GM23338 (cell line): ENCODE measurements around the gene ZNF485. TPM values are rescaled to one million over a fixed set of nuclear protein-coding genes. Genes with fewer than 3 reads are reported as not detected.

Experiments used
- ATAC-seq: fragments of 200-7000 bp; cut with Tn5 transposase; 3 replicates; pipeline ENCODE4 v1.9.1; 2020
- DNase-seq: peaks from one replicate; pipeline ENCODE4 v3.0.0-alpha.2; 2015; ENCODE audit warnings: low spot score
- H2AFZ ChIP-seq: fragments of 200-600 bp; sonication (generic); 2 replicates; pipeline ENCODE4 v1.8.0; 2016; ENCODE audit warnings: antibody characterized with exemption, mild to moderate bottlenecking, moderate library complexity
- H3F3A ChIP-seq: fragments of 200-600 bp; sonication (generic); replicated peaks from 2 replicates; pipeline ENCODE4 v1.8.0; 2017; ENCODE audit warnings: antibody characterized with exemption, mixed run types, low read depth
- H3K27ac ChIP-seq: fragments of 200-600 bp; sonication (generic); 2 replicates; pipeline ENCODE4 v1.6.1; 2016; ENCODE audit warnings: low read depth
- H3K27me3 ChIP-seq: fragments of 200-600 bp; sonication (generic); 2 replicates; pipeline ENCODE4 v1.8.0; 2016; ENCODE audit warnings: mild to moderate bottlenecking, mixed run types, moderate library complexity; ENCODE audit not compliant: insufficient read depth
- H3K36me3 ChIP-seq: fragments of 200-600 bp; sonication (generic); 2 replicates; pipeline ENCODE4 v1.8.0; 2016; ENCODE audit warnings: mild to moderate bottlenecking; ENCODE audit not compliant: insufficient read depth
- H3K4me1 ChIP-seq: fragments of 200-600 bp; sonication (generic); 2 replicates; pipeline ENCODE4 v1.8.0; 2016; ENCODE audit warnings: mild to moderate bottlenecking, moderate library complexity; ENCODE audit not compliant: insufficient read depth
- H3K4me2 ChIP-seq: fragments of 200-600 bp; sonication (generic); 2 replicates; pipeline ENCODE4 v1.7.1; 2017; ENCODE audit warnings: mixed run types
- H3K4me3 ChIP-seq: fragments of 200-600 bp; sonication (generic); 2 replicates; pipeline ENCODE4 v1.6.1; 2016; ENCODE audit warnings: mixed run types
- H3K79me2 ChIP-seq: fragments of 200-600 bp; sonication (generic); replicated peaks from 2 replicates; pipeline ENCODE4 v1.8.0; 2017; ENCODE audit warnings: mild to moderate bottlenecking; ENCODE audit not compliant: insufficient read depth
- H3K9me2 ChIP-seq: fragments of 200-600 bp; sonication (generic); 2 replicates; pipeline ENCODE4 v1.8.0; 2017; ENCODE audit not compliant: insufficient read depth
- H4K20me1 ChIP-seq: fragments of 200-600 bp; sonication (generic); replicated peaks from 2 replicates; pipeline ENCODE4 v1.8.0; 2017; ENCODE audit warnings: mild to moderate bottlenecking; ENCODE audit not compliant: insufficient read depth
- H3K27ac Mint-ChIP-seq: 2 replicates; pipeline ENCODE4 v1.8.0; 2020; ENCODE audit warnings: inconsistent platforms, mild to moderate bottlenecking, moderate library complexity, mixed read lengths
- H3K27me3 Mint-ChIP-seq: 3 replicates; pipeline ENCODE4 v1.8.0; 2022; ENCODE audit warnings: low read depth, mild to moderate bottlenecking, moderate library complexity, mixed read lengths, inconsistent platforms; ENCODE audit not compliant: insufficient read depth, poor library complexity
- H3K36me3 Mint-ChIP-seq: 3 replicates; pipeline ENCODE4 v1.8.0; 2021; ENCODE audit warnings: low read depth, mild to moderate bottlenecking, inconsistent platforms, moderate library complexity, mixed read lengths
- H3K4me1 Mint-ChIP-seq: 3 replicates; pipeline ENCODE4 v1.8.0; 2020; ENCODE audit warnings: mild to moderate bottlenecking, inconsistent platforms, mixed read lengths
- H3K4me3 Mint-ChIP-seq: 3 replicates; pipeline ENCODE4 v1.8.0; 2021; ENCODE audit warnings: moderate library complexity, mild to moderate bottlenecking, inconsistent platforms, mixed read lengths
- H3K9me3 Mint-ChIP-seq: 3 replicates; pipeline ENCODE4 v1.8.0; 2020; ENCODE audit warnings: moderate library complexity, mild to moderate bottlenecking, inconsistent platforms, mixed read lengths
- CREB1 ChIP-seq: fragments of 250-450 bp; sonication (Bioruptor Pico); IDR thresholded peaks from 2 replicates; pipeline ENCODE4 v1.5.0; 2020; ENCODE audit warnings: low read depth, mild to moderate bottlenecking, moderate library complexity
- CTCF ChIP-seq, 2 experiments: fragments of 200-600 bp in 1 of 2; sonication (generic) in 1 of 2; conservative IDR thresholded peaks; 2 replicates each; pipeline versions ENCODE4 v1.5.1 to v1.6.1; 2016 to 2017; ENCODE audit warnings: antibody characterized with exemption in 2 of 2, low read depth in 2 of 2, mild to moderate bottlenecking in 2 of 2, moderate library complexity in 1 of 2
- ETS1 ChIP-seq: IDR thresholded peaks from 2 replicates; pipeline ENCODE4 v1.6.1; 2016; ENCODE audit warnings: antibody characterized with exemption
- EZH2phosphoT487 ChIP-seq: fragments of 200-600 bp; sonication (generic); IDR thresholded peaks from one replicate; pipeline ENCODE4 v1.8.1; 2018; ENCODE audit warnings: antibody characterized with exemption; ENCODE audit not compliant: unreplicated experiment
- JUNB ChIP-seq: IDR thresholded peaks from one replicate; pipeline ENCODE4 v1.6.1; 2016; ENCODE audit warnings: antibody characterized with exemption; ENCODE audit not compliant: unreplicated experiment
- NANOG ChIP-seq: IDR thresholded peaks from 2 replicates; pipeline ENCODE4 v1.6.1; 2016; ENCODE audit warnings: antibody characterized with exemption, borderline replicate concordance
- POLR2AphosphoS5 ChIP-seq: IDR thresholded peaks from 2 replicates; pipeline ENCODE4 v1.6.1; 2016; ENCODE audit warnings: antibody characterized with exemption, low read depth
- ZNF114 ChIP-seq: fragments of 250-450 bp; sonication (Bioruptor Pico); IDR thresholded peaks from 2 replicates; pipeline ENCODE4 v1.5.0; 2020; ENCODE audit warnings: mild to moderate bottlenecking, moderate library complexity
- ZNF331 ChIP-seq: fragments of 250-450 bp; sonication (Bioruptor Pico); IDR thresholded peaks from 2 replicates; pipeline ENCODE4 v1.5.0; 2020; ENCODE audit warnings: low read depth, mild to moderate bottlenecking, moderate library complexity
- polyA plus RNA-seq: library from polyadenylated mRNA; unstranded; fragments of >200 nt; fragmentation: Nextera tagmentation; extraction: Ambion mirVana; gene quantifications from 2 replicates; pipeline ENCODE4 v1.2.1, GENCODE V29; 2016
- total RNA-seq: library from RNA; depleted of rRNA; stranded (reverse); fragments of >200 nt; shearing (Covaris generic); gene quantifications from 2 replicates; pipeline ENCODE4 v1.2.3, GENCODE V29; 2014
- TF ChIP-seq, protein P1 (sequence below): fragments of 250-450 bp; sonication (Bioruptor Pico); IDR thresholded peaks from 2 replicates; pipeline ENCODE4 v1.5.0; 2020; ENCODE audit warnings: mild to moderate bottlenecking, moderate library complexity
- TF ChIP-seq, protein P2 (sequence below): IDR thresholded peaks from one replicate; pipeline ENCODE4 v1.6.1; 2018; ENCODE audit warnings: antibody characterized with exemption; ENCODE audit not compliant: unreplicated experiment

The ZNF485 gene
- total and polyA plus RNA-seq, 2 experiments from 2014 or later: 5.7 to 7.8 TPM

- TF ChIP-seq JUNB (no peak), EZH2phosphoT487 (no peak), ETS1 (no peak), CTCF (conservative IDR thresholded peaks at IDR 0.05; ENCODE audit: low read depth in 2 of 2) (no peak), ZNF114 (CRISPR knock-in tag) (no peak)
These were observed 42.9 kb downstream of the ZNF485 start (continued) for GRCh38 chr10:43649185-43649523.

DNA sequence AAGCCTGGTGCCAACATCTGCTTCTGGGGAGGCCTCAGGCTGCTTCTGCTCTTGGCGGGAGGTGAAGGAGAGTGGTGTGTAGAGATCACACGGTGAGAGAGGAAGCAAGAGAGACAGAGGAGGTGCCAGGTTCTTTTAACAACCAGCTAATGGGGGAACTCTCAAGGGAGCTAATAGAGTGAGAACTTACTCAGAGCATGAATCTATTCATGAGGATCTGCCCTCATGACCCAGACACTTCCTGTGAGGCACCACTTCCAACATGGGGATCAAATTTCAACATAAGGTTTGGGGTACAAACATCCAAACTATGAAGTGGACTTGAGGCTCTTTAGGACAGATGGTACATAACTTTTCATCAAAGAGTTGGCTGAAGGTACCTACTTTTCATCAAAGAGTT is 47.5 kb downstream of the ZNF485 start:
- no peaks in the 10 kb centered on the region for H3F3A ChIP-seq
- ATAC-seq (no peak), DNase-seq (no peak)
- H3K36me3 ChIP-seq: no peaks in the 10 kb centered on the region
- peaks cover 16% of the 10 kb centered on the region for H3K27me3 ChIP-seq
- no peak overlapping the region for H3K4me3 Mint-ChIP-seq
- H3K27me3 Mint-ChIP-seq: peaks cover 17% of the 10 kb centered on the region
- H3K4me1 Mint-ChIP-seq: peaks cover 11% of the 10 kb centered on the region
- 0 out of 2 replicates have a peak, but pooled peaks cover 4% of the 10 kb centered on the region for H3K4me1 ChIP-seq
- no peak overlapping the region for H3K4me2 ChIP-seq
- H3K4me3 ChIP-seq: no peak overlapping the region
- H3K9me2 ChIP-seq: peaks cover 9% of the 10 kb centered on the region; the same call in 1 of the 2 replicates
- H3K27ac Mint-ChIP-seq: no peak overlapping the region
- no peak overlapping the region for H3K27ac ChIP-seq
- no peaks in the 10 kb centered on the region for H3K36me3 Mint-ChIP-seq
- no peak overlapping the region for H2AFZ ChIP-seq
- TF ChIP-seq POLR2AphosphoS5 (no peak), ZNF331 (no peak), CREB1 (CRISPR knock-in tag) (no peak), NANOG (no peak), CTCF (conservative IDR thresholded peaks at IDR 0.05; ENCODE audit: low read depth in 2 of 2) (no peak), ZNF114 (CRISPR knock-in tag) (no peak)
- TF ChIP-seq, protein P1, sequence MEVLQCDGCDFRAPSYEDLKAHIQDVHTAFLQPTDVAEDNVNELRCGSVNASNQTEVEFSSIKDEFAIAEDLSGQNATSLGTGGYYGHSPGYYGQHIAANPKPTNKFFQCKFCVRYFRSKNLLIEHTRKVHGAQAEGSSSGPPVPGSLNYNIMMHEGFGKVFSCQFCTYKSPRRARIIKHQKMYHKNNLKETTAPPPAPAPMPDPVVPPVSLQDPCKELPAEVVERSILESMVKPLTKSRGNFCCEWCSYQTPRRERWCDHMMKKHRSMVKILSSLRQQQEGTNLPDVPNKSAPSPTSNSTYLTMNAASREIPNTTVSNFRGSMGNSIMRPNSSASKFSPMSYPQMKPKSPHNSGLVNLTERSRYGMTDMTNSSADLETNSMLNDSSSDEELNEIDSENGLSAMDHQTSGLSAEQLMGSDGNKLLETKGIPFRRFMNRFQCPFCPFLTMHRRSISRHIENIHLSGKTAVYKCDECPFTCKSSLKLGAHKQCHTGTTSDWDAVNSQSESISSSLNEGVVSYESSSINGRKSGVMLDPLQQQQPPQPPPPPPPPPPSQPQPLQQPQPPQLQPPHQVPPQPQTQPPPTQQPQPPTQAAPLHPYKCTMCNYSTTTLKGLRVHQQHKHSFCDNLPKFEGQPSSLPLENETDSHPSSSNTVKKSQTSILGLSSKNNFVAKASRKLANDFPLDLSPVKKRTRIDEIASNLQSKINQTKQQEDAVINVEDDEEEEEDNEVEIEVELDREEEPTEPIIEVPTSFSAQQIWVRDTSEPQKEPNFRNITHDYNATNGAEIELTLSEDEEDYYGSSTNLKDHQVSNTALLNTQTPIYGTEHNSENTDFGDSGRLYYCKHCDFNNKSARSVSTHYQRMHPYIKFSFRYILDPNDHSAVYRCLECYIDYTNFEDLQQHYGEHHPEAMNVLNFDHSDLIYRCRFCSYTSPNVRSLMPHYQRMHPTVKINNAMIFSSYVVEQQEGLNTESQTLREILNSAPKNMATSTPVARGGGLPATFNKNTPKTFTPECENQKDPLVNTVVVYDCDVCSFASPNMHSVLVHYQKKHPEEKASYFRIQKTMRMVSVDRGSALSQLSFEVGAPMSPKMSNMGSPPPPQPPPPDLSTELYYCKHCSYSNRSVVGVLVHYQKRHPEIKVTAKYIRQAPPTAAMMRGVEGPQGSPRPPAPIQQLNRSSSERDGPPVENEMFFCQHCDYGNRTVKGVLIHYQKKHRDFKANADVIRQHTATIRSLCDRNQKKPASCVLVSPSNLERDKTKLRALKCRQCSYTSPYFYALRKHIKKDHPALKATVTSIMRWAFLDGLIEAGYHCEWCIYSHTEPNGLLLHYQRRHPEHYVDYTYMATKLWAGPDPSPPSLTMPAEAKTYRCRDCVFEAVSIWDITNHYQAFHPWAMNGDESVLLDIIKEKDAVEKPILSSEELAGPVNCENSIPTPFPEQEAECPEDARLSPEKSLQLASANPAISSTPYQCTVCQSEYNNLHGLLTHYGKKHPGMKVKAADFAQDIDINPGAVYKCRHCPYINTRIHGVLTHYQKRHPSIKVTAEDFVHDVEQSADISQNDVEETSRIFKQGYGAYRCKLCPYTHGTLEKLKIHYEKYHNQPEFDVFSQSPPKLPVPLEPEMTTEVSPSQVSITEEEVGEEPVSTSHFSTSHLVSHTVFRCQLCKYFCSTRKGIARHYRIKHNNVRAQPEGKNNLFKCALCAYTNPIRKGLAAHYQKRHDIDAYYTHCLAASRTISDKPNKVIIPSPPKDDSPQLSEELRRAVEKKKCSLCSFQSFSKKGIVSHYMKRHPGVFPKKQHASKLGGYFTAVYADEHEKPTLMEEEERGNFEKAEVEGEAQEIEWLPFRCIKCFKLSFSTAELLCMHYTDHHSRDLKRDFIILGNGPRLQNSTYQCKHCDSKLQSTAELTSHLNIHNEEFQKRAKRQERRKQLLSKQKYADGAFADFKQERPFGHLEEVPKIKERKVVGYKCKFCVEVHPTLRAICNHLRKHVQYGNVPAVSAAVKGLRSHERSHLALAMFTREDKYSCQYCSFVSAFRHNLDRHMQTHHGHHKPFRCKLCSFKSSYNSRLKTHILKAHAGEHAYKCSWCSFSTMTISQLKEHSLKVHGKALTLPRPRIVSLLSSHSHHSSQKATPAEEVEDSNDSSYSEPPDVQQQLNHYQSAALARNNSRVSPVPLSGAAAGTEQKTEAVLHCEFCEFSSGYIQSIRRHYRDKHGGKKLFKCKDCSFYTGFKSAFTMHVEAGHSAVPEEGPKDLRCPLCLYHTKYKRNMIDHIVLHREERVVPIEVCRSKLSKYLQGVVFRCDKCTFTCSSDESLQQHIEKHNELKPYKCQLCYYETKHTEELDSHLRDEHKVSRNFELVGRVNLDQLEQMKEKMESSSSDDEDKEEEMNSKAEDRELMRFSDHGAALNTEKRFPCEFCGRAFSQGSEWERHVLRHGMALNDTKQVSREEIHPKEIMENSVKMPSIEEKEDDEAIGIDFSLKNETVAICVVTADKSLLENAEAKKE (CRISPR knock-in tag): no peak
- TF ChIP-seq, protein P2, sequence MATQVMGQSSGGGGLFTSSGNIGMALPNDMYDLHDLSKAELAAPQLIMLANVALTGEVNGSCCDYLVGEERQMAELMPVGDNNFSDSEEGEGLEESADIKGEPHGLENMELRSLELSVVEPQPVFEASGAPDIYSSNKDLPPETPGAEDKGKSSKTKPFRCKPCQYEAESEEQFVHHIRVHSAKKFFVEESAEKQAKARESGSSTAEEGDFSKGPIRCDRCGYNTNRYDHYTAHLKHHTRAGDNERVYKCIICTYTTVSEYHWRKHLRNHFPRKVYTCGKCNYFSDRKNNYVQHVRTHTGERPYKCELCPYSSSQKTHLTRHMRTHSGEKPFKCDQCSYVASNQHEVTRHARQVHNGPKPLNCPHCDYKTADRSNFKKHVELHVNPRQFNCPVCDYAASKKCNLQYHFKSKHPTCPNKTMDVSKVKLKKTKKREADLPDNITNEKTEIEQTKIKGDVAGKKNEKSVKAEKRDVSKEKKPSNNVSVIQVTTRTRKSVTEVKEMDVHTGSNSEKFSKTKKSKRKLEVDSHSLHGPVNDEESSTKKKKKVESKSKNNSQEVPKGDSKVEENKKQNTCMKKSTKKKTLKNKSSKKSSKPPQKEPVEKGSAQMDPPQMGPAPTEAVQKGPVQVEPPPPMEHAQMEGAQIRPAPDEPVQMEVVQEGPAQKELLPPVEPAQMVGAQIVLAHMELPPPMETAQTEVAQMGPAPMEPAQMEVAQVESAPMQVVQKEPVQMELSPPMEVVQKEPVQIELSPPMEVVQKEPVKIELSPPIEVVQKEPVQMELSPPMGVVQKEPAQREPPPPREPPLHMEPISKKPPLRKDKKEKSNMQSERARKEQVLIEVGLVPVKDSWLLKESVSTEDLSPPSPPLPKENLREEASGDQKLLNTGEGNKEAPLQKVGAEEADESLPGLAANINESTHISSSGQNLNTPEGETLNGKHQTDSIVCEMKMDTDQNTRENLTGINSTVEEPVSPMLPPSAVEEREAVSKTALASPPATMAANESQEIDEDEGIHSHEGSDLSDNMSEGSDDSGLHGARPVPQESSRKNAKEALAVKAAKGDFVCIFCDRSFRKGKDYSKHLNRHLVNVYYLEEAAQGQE: no peak
- H3K9me3 Mint-ChIP-seq: peaks cover 3% of the 10 kb centered on the region; the same call in 1 of the 3 replicates
- H4K20me1 ChIP-seq: no peaks in the 10 kb centered on the region
- H3K79me2 ChIP-seq: no peaks in the 10 kb centered on the region
